Measurements from ENCODE around the gene MAP4K1.

GRCh38 chr19:38632476-38633213 is 14.9 kb upstream of the MAP4K1 start:
- TF ChIP-seq, protein P1, sequence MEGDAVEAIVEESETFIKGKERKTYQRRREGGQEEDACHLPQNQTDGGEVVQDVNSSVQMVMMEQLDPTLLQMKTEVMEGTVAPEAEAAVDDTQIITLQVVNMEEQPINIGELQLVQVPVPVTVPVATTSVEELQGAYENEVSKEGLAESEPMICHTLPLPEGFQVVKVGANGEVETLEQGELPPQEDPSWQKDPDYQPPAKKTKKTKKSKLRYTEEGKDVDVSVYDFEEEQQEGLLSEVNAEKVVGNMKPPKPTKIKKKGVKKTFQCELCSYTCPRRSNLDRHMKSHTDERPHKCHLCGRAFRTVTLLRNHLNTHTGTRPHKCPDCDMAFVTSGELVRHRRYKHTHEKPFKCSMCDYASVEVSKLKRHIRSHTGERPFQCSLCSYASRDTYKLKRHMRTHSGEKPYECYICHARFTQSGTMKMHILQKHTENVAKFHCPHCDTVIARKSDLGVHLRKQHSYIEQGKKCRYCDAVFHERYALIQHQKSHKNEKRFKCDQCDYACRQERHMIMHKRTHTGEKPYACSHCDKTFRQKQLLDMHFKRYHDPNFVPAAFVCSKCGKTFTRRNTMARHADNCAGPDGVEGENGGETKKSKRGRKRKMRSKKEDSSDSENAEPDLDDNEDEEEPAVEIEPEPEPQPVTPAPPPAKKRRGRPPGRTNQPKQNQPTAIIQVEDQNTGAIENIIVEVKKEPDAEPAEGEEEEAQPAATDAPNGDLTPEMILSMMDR (IDR thresholded peaks at IDR 0.05), result no peak
- no peak for TF ChIP-seq EP300 (IDR thresholded peaks at IDR 0.05)
- no peak for TF ChIP-seq POLR2A (IDR thresholded peaks at IDR 0.05)
